ENCODE results near the gene SGCD.

SGCD gene

GRCh38 chr5:156589104-156589945 lies 262.4 kb downstream of the SGCD start:
- TF ChIP-seq GABPA (IDR thresholded peaks at IDR 0.05; ENCODE audit: low read depth) (no peak), CTCF (IDR thresholded peaks at IDR 0.05; ENCODE audit: insufficient read depth, low read length) (no peak), REST (IDR thresholded peaks at IDR 0.05; ENCODE audit: insufficient replicate concordance, low read depth) (no peak), SPI1 (IDR thresholded peaks at IDR 0.05; ENCODE audit: borderline replicate concordance, low read depth) (no peak), POLR2AphosphoS5 (IDR thresholded peaks at IDR 0.05; ENCODE audit: low read depth) (no peak)
- Histone ChIP-seq H3K4me3 (replicated peaks; ENCODE audit: insufficient read depth, low read length) (no peak overlapping the region), H3K27me3 (ENCODE audit: insufficient read depth, poor library complexity, severe bottlenecking) (peaks cover 7% of the 10 kb centered on the region), H3K27ac (replicated peaks) (no peak overlapping the region)
- no peak for DNase-seq (ENCODE audit: low read depth in 1 of 2, low spot score in 1 of 2)

GRCh38 chr5:156589946-156590216 lies 262.9 kb downstream of the SGCD start:
- Histone ChIP-seq H3K27me3 (ENCODE audit: insufficient read depth, poor library complexity, severe bottlenecking) (peaks cover 7% of the 10 kb centered on the region), H3K27ac (replicated peaks) (no peak overlapping the region), H3K4me3 (replicated peaks; ENCODE audit: insufficient read depth, low read length) (no peak overlapping the region)
- TF ChIP-seq GABPA (IDR thresholded peaks at IDR 0.05; ENCODE audit: low read depth), result no peak
- no peak for TF ChIP-seq SPI1 (IDR thresholded peaks at IDR 0.05; ENCODE audit: borderline replicate concordance, low read depth)
- no peak for TF ChIP-seq REST (IDR thresholded peaks at IDR 0.05; ENCODE audit: insufficient replicate concordance, low read depth)
- TF ChIP-seq POLR2AphosphoS5 (IDR thresholded peaks at IDR 0.05; ENCODE audit: low read depth), result no peak
- TF ChIP-seq CTCF (IDR thresholded peaks at IDR 0.05; ENCODE audit: insufficient read depth, low read length), result no peak
- no peak for DNase-seq (ENCODE audit: low read depth in 1 of 2, low spot score in 1 of 2)

GRCh38 chr5:156590978-156591377 lies 264.0 kb downstream of the SGCD start:
- H3K4me3 ChIP-seq (replicated peaks; ENCODE audit: insufficient read depth, low read length), result no peak overlapping the region
- H3K27ac ChIP-seq (replicated peaks), result no peak overlapping the region
- TF ChIP-seq POLR2AphosphoS5 (IDR thresholded peaks at IDR 0.05; ENCODE audit: low read depth), result no peak
- no peak for TF ChIP-seq CTCF (IDR thresholded peaks at IDR 0.05; ENCODE audit: insufficient read depth, low read length)
- TF ChIP-seq REST (IDR thresholded peaks at IDR 0.05; ENCODE audit: insufficient replicate concordance, low read depth), result no peak
- TF ChIP-seq GABPA (IDR thresholded peaks at IDR 0.05; ENCODE audit: low read depth), result no peak
- TF ChIP-seq SPI1 (IDR thresholded peaks at IDR 0.05; ENCODE audit: borderline replicate concordance, low read depth), result no peak
- H3K27me3 ChIP-seq (ENCODE audit: insufficient read depth, poor library complexity, severe bottlenecking), result peaks cover 7% of the 10 kb centered on the region
- DNase-seq (ENCODE audit: low read depth in 1 of 2, low spot score in 1 of 2), result no peak
